Suprapubic skin (tissue), 4 donors: ENCODE results near the gene SND1. TPM values are rescaled to one million over a fixed set of nuclear protein-coding genes. Genes with fewer than 3 reads are reported as not detected.

ENCODE experiments used
- DNase-seq, 2 donors: peaks; one replicate each; pipeline ENCODE4 v3.0.0-alpha.2; 2019; ENCODE audit warnings: low spot score in 2 of 2
- H3K27ac ChIP-seq: fragments of 200-600 bp; sonication (generic); one replicate; pipeline ENCODE4 v1.5.1; 2019
- H3K27me3 ChIP-seq: fragments of 200-600 bp; sonication (generic); one replicate; pipeline ENCODE4 v1.5.1; 2019
- H3K36me3 ChIP-seq: fragments of 200-600 bp; sonication (generic); one replicate; pipeline ENCODE4 v1.5.1; 2019
- H3K4me1 ChIP-seq: fragments of 200-600 bp; sonication (generic); one replicate; pipeline ENCODE4 v1.5.1; 2019
- H3K4me3 ChIP-seq: fragments of 200-600 bp; sonication (generic); one replicate; pipeline ENCODE4 v1.5.1; 2019; ENCODE audit warnings: mild to moderate bottlenecking
- H3K9me3 ChIP-seq: fragments of 200-600 bp; sonication (generic); one replicate; pipeline ENCODE4 v1.5.1; 2019
- CTCF ChIP-seq, 2 donors: fragments of 200-600 bp in 1 of 2; fragments of 450-650 bp in 1 of 2; sonication (generic) in 1 of 2; IDR thresholded peaks; one replicate each; pipeline ENCODE4 v1.5.1; 2016 to 2019; ENCODE audit warnings: antibody characterized with exemption in 2 of 2, mild to moderate bottlenecking in 1 of 2, moderate library complexity in 1 of 2
- EP300 ChIP-seq: sonication (generic); formaldehyde crosslinking; IDR thresholded peaks from one replicate; pipeline ENCODE4 v1.6.1; 2017; ENCODE audit warnings: antibody characterized with exemption
- POLR2A ChIP-seq, 2 donors: fragments of 450-650 bp; IDR thresholded peaks; one replicate each; pipeline ENCODE4 v1.6.1; 2017; ENCODE audit warnings: antibody characterized with exemption in 2 of 2, mild to moderate bottlenecking in 2 of 2, moderate library complexity in 2 of 2
- POLR2AphosphoS5 ChIP-seq, 3 donors: sonication (generic); formaldehyde crosslinking; IDR thresholded peaks; one replicate each; pipeline ENCODE4 v1.6.1; 2017; ENCODE audit warnings: antibody characterized with exemption in 3 of 3
- WGBS: methylation state at CpG from one replicate; pipeline ENCODE4 v1.1.5; 2018; 5-methylcytosine and 5-hydroxymethylcytosine counted together
- total RNA-seq, 4 donors: library from RNA; depleted of rRNA; stranded (reverse); fragments of >200 nt; gene quantifications; one replicate each; pipeline ENCODE4 v1.1.0, GENCODE V29; 2016

The SND1 gene
- total RNA-seq, 4 donors from 2014 or later, result 72.2 to 99.8 (median 77.2) TPM

GRCh38 chr7:128074736-128075135 lies 422.7 kb downstream of the SND1 start:
- Histone ChIP-seq H3K27me3 (no peaks in the 10 kb centered on the region), H3K4me1 (no peaks in the 10 kb centered on the region), H3K9me3 (no peaks in the 10 kb centered on the region), H3K36me3 (peaks cover 28% of the 10 kb centered on the region), H3K27ac (no peak overlapping the region), H3K4me3 (no peak overlapping the region)
- no peak for TF ChIP-seq POLR2A (IDR thresholded peaks at IDR 0.05)
- TF ChIP-seq POLR2AphosphoS5 (IDR thresholded peaks at IDR 0.05), result no peak
- TF ChIP-seq EP300, result no peak
- no peak for TF ChIP-seq CTCF (IDR thresholded peaks at IDR 0.05)
- no peak for DNase-seq
- 51% methylated on average over 2 of the region's 6 CpGs for WGBS

- H3K4me3 ChIP-seq, result no peak overlapping the region
- peaks cover 28% of the 10 kb centered on the region for H3K36me3 ChIP-seq
- no peaks in the 10 kb centered on the region for H3K27me3 ChIP-seq
- DNase-seq, result no peak
- no peak overlapping the region for H3K27ac ChIP-seq
- 78% methylated on average over 11 of the region's 12 CpGs for WGBS
- H3K9me3 ChIP-seq, result no peaks in the 10 kb centered on the region
- H3K4me1 ChIP-seq, result no peaks in the 10 kb centered on the region
- no peak for TF ChIP-seq CTCF (IDR thresholded peaks at IDR 0.05)
These were observed 423.5 kb downstream of the SND1 start for GRCh38 chr7:128075242-128076095.

- 73% methylated on average over 8 of the region's 8 CpGs for WGBS
- H3K36me3 ChIP-seq, result peaks cover 34% of the 10 kb centered on the region
- H3K4me1 ChIP-seq, result no peaks in the 10 kb centered on the region
- no peaks in the 10 kb centered on the region for H3K9me3 ChIP-seq
- no peak for DNase-seq
- no peaks in the 10 kb centered on the region for H3K27me3 ChIP-seq
- TF ChIP-seq EP300 (no peak), POLR2A (IDR thresholded peaks at IDR 0.05) (no peak), CTCF (IDR thresholded peaks at IDR 0.05) (no peak), POLR2AphosphoS5 (IDR thresholded peaks at IDR 0.05) (no peak)
- H3K27ac ChIP-seq, result no peak overlapping the region
- H3K4me3 ChIP-seq, result no peak overlapping the region
These were observed 424.3 kb downstream of the SND1 start for GRCh38 chr7:128076196-128076795.

- Histone ChIP-seq H3K36me3 (peaks cover 39% of the 10 kb centered on the region), H3K4me1 (no peaks in the 10 kb centered on the region)
- DNase-seq, result no peak
These were observed 424.8 kb downstream of the SND1 start for GRCh38 chr7:128076796-128077271.

More at GRCh38 chr7:128076796-128077271, 424.8 kb downstream of the SND1 start:
- WGBS, result 43% methylated on average over 7 of the region's 7 CpGs
- Histone ChIP-seq H3K9me3 (no peaks in the 10 kb centered on the region), H3K27me3 (no peaks in the 10 kb centered on the region), H3K4me3 (no peak overlapping the region), H3K27ac (no peak overlapping the region)
- TF ChIP-seq EP300 (no peak), POLR2AphosphoS5 (IDR thresholded peaks at IDR 0.05) (no peak), POLR2A (IDR thresholded peaks at IDR 0.05) (no peak), CTCF (IDR thresholded peaks at IDR 0.05) (no peak)
